GM19395 (cell line): Measurements from ENCODE around the gene PHACTR1.
A peak's percentile ranks its signal among the peaks of the same experiment; 100 is the strongest.

Source experiments
- ATAC-seq: cut with Tn5 transposase; IDR thresholded peaks from one replicate; pipeline ENCODE4 v1.9.1; 2021; ENCODE audit warnings: mild to moderate bottlenecking, moderate library complexity; ENCODE audit not compliant: unreplicated experiment

PHACTR1 gene

DNA sequence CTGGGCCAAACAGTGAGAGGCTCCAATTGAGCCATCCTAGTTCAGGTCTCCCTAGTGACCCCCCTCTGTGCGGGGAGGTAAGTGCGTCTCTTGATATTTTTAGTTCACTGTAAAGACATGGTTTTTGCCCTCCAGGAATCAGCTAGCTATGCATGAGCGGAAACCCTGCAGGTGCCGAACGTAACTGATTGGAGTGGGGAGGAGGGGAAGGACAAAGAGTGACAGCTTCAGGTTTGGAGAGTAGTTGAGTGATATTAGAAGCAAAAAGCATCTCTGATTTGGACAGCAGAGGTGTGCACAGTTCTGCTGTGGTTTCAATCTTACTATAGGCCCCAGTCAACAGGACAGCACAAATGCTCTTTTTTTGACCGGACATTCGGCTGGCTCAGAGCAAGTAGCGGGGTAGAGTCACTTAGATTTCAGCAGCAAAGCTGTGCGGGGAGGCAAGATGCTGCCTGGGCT is 580.0 kb downstream of the PHACTR1 start:
- peak; percentile 66 for ATAC-seq

DNA sequence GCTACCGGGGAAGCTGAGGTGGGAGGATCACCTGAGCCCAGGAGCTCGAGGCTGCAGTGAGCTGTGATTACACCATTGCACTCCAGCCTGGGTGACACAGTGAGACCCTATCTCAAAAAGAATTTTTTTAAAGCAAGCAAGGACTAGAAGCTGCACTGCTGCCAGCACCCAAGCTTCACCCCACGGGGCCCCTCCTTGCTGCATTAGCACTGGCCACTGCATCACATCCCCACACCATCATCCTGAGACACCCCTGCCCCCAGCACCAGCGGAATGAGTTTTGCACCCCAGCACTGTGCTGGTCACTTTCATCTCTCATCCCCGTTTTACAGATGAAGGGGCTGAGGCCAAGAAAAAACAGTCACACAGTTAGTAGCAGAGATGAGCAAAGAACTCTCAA is 580.8 kb downstream of the PHACTR1 start:
- ATAC-seq = no peak

DNA sequence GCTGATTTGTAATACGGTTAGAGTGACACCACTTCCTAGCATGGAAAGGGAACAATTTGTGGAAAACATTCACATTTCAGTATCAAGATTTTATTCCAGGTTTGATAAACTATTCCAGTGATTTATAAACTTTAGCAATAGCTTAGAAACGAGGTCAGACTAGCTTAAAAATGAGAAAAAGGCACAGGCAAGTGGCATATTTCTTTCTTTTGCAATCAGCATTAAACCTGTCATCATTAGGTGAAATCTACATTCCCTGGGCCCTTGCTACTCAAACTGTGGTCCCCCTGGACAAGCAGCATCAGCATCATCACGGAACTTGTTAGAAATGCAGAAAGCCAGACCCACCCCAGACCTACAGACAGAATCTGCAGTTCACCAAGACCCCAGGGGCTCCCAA is 581.9 kb downstream of the PHACTR1 start:
- no peak for ATAC-seq

DNA sequence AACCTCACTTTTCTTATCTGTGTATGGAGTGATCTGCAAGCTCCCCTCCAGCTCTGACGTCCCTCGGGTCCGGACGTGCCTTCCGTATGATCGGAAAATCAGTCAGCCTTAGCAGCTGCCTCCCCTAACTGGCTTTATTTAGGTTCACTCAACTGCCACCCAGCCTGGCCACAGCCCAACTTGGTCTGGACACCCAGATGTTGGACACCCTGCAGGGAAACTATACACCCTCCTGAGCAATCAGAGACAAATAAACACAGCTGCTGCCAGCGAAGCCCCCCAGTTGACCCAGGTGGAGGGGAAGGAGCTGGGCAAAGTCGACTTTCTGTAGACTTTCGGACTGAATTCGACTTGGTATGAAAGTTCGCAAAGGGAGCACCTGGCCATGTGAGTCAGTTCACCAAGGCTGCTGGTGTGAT is 582.8 kb downstream of the PHACTR1 start:
- ATAC-seq = no peak

DNA sequence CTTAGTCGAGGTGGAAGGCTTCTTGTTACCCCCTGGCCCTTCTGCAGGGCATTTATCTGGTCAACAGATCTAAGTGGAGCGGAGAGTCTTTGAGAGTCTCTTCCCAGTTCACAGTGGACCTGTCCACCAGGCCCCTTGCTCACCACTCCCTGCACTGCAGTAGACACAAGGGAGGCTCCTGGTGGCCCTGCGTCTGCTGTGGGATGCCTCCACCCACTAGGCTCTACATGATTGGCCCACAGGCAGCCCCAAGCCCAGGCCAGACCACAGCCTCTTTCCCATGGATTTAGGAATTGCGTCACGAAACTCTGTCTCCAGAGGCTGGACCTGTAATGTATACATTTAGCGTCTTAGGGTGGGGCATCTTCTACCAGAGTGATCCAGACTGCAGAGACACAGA is 583.4 kb downstream of the PHACTR1 start:
- no peak for ATAC-seq

DNA sequence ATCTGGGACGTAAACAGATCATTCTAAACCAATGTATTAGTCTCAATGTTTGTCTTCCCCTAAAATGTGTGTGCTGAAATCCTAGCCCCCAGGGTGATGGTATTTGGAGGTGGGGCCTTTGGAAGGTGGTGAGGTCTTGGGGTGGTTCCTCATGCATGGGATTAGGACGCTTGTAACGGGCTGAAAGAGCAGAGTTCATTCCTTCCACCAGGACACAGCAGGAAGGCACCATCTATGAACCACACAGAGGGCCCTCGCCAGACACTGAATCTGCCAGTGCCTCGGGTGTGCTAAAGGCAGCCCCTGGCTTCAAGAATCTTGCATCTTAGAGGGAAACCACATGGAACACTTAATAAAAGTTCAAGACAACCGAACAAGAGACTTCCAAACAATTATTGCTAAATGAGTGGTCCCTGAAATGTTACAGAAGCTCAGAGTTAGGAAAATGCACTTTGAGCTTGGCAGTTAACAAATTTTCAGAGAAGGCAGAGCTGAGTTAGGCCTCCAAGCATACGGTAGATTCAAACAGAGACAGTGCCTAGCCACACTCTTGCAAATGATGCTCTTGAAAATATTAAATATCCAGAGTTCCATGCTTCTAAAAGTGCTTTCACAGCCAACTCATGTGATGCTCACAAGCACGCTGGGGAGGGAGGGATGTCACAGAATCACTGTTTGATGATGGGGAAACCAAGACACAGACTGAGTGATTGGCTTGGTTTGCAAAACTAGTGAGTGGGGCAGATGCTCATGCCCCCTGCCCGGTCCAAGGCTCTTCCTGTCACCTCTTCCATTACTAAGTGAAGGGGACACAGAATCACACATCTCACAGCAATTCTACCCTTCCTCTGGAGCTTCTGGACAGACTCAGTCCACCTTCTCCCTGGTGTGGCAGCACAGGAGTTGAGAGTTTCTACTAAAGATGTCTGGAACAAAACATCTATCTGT is 584.4 kb downstream of the PHACTR1 start:
- no peak for ATAC-seq

DNA sequence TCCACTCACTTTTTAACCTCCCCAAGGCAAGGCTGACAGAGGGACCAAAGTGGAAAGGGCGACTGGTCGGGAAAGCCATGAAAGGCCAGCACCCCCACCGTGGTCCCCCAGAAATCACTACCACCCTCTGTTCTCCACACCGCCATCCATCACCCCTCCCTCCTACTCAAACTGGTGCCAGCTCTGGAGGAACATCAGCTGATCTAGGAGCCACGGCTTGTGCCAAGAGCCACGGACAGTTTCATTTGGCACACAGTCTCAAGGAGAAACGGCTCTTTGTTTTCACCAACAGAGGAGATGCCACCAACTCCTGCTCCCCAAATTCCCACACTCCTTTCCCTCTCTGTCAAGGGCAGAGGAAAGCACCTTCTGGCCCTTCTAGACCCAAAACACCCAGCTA is 585.7 kb downstream of the PHACTR1 start:
- ATAC-seq = no peak

DNA sequence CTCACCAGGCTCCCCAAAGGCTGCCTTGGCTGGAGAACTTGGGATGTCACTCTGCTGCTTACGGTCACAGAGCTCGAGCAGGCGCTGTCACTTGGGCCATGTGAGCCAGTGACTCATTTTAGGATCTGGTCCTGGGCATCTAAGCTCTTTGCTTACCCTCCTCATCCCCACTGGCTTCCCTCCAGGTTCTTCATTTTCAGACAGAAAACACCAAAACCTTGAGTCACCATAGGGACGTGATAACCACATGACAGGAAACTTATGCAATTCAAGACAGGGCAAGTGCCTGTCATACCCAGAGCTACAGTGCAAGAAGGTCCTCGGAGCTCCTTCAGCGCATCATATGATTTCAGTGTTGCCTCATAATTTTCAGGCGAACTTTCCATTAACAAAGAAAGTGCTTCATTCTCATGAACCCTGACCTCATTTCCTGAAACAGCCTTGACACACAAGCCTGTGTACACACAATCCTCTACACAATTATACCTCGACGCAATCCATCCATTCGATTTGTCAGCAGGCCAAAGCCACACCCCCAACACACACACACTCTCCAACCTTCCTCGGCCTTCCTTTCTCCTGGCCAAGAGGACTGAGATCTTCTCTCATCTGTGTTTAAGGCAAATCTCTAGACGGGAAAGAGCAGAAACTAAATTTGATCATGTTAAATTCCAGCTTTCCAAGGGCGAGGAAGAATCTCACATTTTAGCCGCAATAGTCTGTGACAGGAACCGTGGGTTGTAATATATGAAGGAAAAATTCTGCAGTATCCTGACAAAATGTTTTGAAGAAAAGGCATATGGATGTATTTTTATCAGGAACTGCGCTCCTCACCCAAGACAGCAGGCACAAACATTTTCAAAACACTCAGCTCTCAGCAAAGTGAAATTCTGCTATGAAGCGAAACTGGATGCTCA is 586.4 kb downstream of the PHACTR1 start:
- ATAC-seq = peak; percentile 71

DNA sequence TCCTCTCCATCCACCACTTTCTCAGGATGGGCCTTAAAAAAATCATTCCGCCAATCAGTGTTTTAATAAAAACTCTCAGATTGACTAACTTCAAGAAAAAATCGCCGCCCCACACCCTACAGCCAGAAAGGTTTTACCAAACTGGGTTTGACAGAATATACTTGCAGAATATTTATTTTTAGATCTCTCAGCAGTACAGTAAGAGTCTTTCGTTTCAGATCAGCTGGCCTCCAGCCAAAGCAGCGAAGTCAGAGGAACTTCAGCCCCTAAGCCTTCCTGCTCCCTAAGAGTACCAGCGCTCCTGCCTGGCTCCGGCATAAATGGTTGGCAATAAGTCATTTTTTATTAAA is 587.1 kb downstream of the PHACTR1 start:
- ATAC-seq = peak; percentile 62

DNA sequence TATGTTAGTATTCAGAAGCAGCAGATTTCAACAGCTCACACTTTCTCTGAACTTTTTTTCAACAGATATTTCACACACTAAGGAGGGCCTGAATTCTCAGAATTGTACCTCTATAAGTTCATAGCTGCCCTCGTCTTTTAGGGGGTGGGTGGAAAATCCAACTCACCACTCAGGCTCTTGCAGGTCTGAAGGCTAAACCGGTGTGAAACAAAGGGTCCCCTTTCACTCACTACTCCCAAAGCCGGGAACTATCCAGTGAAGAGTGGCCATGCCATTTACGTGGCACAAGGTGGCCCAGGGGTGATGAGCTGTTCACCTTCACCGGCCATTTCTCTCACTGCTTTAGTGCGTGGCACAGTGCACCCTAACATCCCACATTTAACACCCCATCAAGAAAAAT is 587.5 kb downstream of the PHACTR1 start:
- ATAC-seq = no peak

DNA sequence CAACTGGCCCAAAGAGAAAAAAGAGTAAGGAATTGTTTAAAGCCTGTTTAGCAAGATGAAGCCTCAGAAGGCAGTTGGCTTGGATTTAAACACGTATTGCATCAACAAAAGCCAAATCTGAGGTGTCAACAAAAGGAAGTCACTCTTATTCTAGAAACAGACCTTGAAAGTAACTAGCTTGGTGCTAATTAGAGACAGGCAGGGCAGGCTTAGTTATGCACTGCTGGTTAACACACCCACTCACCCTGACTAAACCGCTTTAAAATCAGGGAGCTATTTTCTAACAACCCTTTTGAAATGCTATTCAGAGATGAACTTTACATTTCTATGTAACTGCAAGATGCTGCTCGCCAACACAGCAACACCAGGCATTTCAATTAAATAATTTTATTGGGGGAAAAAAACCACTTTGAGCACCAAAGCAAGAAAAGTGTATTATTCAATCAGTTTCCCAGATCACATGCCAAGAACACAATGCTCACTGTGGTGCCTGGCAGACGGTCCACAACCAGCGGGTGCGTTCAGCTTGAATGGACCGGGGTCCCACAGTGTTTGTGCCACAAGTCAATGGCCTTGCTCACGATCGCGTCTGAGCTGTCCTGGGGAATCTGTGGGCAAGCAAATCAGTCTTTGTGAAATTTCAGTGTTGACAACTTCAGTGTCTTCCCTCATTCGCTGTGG is 588.2 kb downstream of the PHACTR1 start:
- peak; percentile 48 for ATAC-seq

DNA sequence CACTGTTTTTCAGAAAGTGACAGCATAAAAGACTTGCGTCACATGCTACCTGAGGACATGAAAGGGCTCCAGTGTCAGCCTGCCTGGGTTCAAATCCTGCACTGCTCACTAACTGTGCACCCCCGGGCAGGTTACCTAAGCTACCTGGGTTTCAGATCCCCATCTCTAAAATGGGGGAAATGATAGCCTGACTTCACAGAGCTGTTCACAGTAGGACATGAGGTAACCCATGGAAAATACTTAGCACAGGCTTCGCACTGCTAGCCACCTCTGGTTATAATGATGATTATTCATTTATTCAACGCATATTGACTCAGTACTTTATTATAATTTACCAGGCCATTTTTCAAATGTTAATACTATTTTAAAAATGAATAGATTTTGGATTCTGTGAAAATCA is 588.7 kb downstream of the PHACTR1 start:
- ATAC-seq = no peak

DNA sequence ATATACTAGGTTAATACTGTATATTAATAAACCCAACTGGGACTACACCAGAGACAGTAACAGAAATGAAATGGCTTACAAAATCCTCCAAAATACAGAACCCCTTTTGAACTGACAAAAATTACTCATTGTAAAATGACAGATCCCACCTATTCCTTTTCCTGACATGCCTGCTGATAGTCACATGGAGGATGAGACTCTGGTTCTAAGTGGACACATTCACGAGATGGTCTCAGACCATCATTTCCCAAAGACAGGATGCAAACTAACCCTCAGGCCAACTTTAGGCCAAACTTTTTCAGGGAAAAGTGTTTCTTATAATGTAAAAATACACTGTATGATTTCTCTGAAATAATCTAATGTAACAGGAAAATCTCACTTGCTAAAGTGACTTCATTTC is 589.2 kb downstream of the PHACTR1 start:
- no peak for ATAC-seq

DNA sequence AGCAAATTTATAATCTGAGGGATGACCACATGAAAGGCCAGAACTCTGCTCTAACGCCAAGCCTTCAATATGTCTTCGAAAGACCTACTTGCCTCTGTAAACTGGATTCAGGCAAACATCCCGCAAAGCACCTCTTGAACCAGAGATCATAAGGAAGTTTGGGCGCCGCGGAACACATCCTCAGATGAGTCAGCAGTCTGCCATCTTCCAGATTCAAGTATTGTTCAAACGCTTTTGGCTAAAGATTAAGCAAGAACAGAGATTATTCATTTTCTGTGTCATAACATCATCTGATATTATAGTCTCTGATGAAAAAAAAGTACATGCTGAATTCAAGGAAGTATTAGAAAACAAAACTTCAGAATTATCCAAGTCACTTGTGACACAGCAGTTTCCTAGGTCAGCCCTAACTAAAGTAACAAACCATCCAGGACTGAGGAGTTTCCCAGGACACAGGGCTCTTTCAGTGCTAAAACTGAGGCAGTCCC is 591.0 kb downstream of the PHACTR1 start:
- ATAC-seq = no peak

DNA sequence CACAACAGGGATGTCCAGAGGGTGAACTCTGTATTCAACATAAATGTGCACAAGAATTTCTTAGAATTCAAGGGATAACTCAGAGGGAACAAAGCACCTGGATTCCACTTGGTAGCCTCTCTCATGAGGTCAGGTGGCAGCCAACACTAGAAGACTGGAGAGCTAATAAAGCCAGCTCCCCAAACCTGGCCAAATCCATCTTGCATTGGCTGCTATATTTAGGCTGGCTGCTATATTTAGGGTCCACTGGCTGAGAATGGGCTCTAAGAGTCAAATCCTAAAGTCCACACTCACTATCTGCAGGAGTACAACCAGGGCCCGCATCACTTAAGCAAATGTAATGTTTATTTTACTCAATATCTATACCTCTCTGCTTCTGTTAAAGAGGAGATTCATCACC is 591.8 kb downstream of the PHACTR1 start:
- ATAC-seq = no peak

DNA sequence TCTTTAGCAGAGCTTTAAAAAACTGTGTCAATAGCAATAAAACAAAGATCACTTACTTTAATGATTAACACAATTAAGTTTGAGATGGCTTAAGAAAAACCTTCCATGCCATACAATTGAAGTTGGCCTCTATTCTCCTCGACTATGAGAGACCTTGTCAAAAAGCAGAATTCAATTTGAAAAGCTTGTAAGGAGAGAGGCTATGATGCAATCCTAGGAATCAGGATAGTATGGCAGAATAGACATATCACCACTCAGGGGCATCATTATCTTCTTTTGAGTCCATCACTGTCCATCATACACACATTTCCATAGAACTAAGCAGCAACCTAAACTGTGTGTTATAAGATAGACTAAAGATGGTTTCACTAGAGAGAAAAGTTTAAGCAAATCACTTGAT is 594.6 kb downstream of the PHACTR1 start:
- no peak for ATAC-seq

DNA sequence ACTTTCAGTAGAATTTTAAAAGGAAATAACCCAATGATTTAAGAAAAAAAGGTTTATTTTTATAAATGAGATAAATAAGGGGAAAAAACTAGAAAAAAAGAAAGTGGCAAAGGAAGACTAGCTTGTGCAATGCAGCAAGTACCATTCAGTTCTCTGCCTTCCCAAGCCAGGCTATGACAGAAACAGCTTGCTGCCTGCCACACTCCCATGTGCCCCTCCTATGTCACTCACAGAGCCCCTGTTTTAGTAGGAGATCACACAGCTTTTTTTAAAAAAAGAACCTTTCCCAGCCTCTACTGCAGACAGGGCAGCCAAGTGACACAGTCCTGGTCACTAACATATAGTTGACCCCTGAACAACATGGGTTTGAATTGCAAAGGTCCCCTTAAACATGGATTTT is 598.2 kb downstream of the PHACTR1 start:
- ATAC-seq = no peak

DNA sequence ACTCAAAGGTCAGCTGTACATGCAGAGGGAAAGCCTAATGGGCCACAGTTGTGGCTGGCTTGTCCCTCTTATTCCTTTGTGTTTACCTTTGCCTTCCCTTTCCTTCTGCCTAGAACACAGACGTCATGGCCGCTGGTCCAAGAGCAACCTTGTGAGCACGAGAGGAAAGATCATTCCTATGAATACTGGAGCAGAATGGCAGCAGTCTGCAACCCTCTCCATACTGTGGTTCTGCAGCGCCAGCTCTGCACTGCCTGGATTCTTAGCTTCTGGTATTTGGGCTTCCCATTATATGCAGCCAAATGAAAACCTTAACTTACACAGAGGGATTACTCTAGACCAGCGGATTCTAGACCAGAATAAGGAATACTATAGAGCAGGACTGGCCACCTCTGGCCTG is 599.3 kb downstream of the PHACTR1 start:
- no peak for ATAC-seq

DNA sequence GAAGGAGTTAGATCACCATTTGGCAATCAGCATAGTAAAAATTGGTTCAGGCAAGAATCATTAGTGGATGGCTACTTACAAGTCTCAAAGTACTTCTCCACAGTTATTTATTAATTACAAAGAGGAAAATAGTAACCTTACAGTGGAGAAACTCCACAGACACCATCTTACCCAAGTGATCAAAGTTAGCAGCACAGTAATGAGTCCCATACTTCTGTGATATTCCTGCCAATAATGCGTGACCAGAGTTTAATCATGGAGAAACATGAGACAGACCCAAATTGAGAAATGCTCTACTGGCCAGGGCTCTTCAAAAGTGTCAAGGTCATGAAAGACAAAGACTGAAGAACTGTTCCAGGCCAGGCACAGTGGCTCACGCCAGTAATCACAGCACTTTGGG is 602.3 kb downstream of the PHACTR1 start:
- no peak for ATAC-seq

DNA sequence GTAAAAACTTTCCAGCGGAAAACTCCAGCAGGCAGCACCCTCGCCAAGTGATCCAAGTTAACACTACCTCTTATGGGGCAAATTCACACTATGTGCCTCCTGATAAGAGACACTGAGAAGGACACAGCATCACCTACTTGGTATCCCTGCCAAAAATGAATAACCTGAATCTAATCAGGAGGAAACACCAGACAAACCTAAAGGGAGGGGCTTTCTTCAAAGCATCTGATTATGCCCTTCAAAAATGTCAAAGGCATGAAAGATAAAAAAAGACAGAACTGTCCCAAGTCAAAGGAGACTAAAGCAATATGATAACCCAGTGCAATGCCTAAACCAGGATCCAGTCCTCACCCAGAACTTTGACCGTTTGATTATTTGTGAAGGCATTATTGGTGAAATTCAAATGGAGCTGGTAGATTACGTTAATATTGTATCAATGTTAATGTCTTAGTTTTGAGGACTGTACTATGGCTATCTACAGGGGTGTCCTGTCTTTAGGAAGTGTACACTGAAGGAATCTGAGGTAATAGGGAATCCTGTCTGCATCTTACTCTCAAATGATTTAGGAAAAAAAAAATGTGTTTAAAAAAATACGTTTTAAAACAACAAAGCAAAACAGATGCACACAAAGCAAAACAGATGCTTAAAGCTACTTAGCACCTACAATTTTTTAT is 603.5 kb downstream of the PHACTR1 start:
- ATAC-seq = no peak
